ENCODE measurements around the gene MYH14. TPM values are rescaled to one million over a fixed set of nuclear protein-coding genes. Genes with fewer than 3 reads are reported as not detected.

Gene MYH14
- total and polyA plus RNA-seq, 2 of the 13 experiments (the other 11 are each of a cell fraction or from before 2014, with no cell fraction given): 5.5 to 5.8 TPM

GRCh38 chr19:50333737-50334617, 130.6 kb downstream of the MYH14 start (continued):
- peak; percentile 68; the same call in 1 of the 2 replicates for TF ChIP-seq ZNF253 (CRISPR knock-in tag; IDR thresholded peaks at IDR 0.05; ENCODE audit: borderline replicate concordance)
- TF ChIP-seq ZHX2 (IDR thresholded peaks at IDR 0.05; ENCODE audit: low read depth): 0 out of 2 replicates have a peak, but pooled peaks have one; percentile 39
- TF ChIP-seq ZHX2 (CRISPR knock-in tag; IDR thresholded peaks at IDR 0.05; ENCODE audit: borderline replicate concordance): 0 out of 2 replicates have a peak, but pooled peaks have one; percentile 41
- TF ChIP-seq ZFP41 (CRISPR knock-in tag; IDR thresholded peaks at IDR 0.05; ENCODE audit: borderline replicate concordance): no peak
- peak; percentile 48; the same call in 1 of the 2 replicates for TF ChIP-seq ZBTB20 (CRISPR knock-in tag; IDR thresholded peaks at IDR 0.05; ENCODE audit: borderline replicate concordance, low read depth)
- no peak for TF ChIP-seq ZNF496 (CRISPR knock-in tag; IDR thresholded peaks at IDR 0.05; ENCODE audit: insufficient replicate concordance)
- TF ChIP-seq ZBTB43 (CRISPR knock-in tag; conservative IDR thresholded peaks at IDR 0.05): peak; percentile 89
- TF ChIP-seq FOXJ3 (CRISPR knock-in tag; IDR thresholded peaks at IDR 0.05; ENCODE audit: borderline replicate concordance): 0 out of 2 replicates have a peak, but pooled peaks have one; percentile 25
- peak; percentile 16; the same call in 1 of the 2 replicates for TF ChIP-seq SAFB2 (CRISPR knock-in tag; IDR thresholded peaks at IDR 0.05; ENCODE audit: borderline replicate concordance, low read depth)
- peak; percentile 67; the same call in 1 of the 2 replicates for TF ChIP-seq ZBTB2 (CRISPR knock-in tag; IDR thresholded peaks at IDR 0.05; ENCODE audit: low read depth)
- peak; percentile 94 for TF ChIP-seq ZNF280B (CRISPR knock-in tag; IDR thresholded peaks at IDR 0.05; ENCODE audit: borderline replicate concordance)
- TF ChIP-seq SNAPC2 (CRISPR knock-in tag; IDR thresholded peaks at IDR 0.05): no peak
